ENCODE data around the gene SMAD2.
"Not testable (repeated sequence)": the region's sequence is repeated elsewhere in the genome, so short reads cannot be mapped to it uniquely, and the experiment has no call there.

Gene SMAD2

GRCh38 chr18:47781561-47781960 is 148.9 kb downstream of the SMAD2 start:
- DNase-seq: no peak

DNA sequence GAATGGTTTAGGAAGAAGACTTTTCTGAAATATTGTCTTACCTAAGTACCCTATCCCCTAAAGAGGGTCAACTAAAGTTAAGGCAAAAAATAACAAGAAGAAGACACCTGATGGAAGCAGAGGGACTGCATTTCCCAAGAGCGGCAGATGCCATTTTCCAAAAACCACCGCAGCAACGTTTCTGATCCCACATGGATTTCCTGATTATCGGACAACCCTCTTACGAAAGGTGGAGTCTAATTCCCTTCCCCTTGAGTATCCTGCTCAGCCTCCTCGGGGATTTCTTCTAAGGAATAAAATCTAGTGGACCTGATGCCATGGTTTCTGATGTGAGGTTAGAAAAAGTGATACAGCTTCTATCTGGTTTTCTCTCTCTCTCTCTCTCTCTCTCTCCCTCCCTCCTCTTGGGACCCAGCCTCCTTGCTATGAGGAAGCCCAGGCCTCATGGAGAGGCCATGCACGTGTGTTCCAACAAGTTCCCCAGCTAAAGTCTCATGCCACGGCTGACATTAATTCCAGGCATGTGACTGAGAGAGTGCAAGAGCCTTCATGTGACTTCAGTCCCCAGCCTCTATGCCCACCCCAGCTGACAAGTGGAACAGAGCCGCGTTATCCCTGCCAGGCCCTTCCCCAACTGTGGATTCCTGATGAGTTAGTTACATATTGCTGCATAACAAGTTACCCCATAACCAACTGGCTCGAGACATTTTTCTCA is 150.3 kb downstream of the SMAD2 start:
- no peak for DNase-seq

GRCh38 chr18:47779381-47779780 is 151.1 kb downstream of the SMAD2 start:
- DNase-seq: no peak

GRCh38 chr18:47777626-47778025 is 152.8 kb downstream of the SMAD2 start:
- DNase-seq: no peak

DNA sequence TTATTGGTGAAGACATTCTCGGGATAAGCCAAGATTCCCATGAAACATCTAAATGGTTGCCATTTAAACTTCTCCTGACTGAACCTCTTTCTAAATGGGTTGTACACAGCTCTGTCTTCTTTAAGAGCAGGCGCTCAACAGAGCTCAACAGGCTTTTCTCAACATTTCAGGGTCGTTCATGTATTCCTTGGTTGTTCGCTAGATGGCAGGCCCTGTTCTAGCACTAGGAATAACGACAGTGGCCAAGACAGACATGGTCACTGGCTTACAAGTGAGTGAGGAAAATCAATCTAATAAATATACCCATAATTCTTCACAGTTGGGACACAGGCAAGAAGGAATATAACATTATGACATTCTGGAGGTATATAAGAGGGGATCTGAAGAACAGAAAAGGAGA is 154.5 kb downstream of the SMAD2 start:
- no peak for DNase-seq

DNA sequence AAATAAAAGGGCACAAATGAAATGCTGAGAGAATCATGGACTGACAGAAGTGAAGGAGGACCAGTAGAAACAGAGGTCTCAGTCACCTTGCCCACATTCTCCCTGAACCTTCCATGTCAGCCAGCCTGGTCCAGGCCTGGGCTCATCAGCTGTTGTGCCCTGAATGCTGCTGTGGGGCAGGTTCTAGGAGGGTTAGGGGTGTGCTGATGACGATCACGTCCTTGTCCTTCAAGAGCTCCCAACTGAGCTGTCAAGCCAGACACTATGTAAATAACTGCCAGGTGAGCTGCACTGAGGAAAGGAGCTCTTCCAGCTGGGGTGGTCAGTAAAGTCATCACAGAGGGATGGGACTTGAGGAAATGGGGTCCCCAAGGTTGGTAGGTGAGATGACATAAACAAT is 156.5 kb downstream of the SMAD2 start:
- DNase-seq: no peak

DNA sequence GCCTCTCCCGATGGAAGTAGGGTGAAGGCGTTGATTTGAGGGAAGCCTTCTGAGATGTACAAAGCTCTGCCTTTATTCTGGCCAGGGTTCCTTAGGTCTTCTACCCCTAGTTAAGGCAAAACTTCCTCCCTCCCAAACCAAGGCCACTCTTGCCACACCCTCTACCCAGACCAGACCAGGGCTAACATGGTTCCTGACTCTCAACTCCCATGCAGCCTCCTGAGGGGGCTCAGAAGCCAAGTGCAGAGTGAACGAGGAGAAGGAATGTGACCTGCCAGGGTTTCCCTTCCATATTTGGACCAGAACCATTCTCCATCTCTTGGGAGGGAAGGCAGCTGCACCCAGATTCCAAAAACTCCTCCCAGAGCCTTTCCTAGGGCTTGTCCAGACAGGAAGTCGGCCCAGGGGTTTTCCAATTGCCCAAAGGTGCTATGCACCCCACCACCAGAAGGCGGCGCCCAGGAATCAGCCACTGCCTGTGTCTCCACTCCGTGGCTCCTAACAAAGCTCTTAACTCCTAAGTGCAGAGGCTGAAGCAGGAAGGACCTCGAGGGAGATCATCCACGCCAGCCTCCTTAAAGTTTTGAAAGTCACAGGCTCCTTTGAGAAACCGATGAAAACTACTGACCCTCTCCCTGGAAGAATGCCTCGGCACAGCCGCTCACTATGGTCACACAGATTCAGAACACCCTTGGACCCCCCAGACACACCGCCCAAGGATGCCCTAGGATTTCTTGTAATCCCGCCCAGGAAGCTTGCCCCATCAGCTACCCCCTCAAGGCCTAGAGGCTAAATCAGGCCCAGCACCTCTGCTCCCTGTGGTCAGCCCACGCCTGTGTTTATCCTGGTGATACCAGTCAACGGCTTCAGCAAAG is 157.8 kb downstream of the SMAD2 start:
- peak; percentile 81 for DNase-seq

- no peak for DNase-seq
Measured at GRCh38 chr18:47771922-47772321, 158.5 kb downstream of the SMAD2 start.

GRCh38 chr18:47767699-47768098 is 162.8 kb downstream of the SMAD2 start:
- no peak for DNase-seq

GRCh38 chr18:47767198-47767597 is 163.3 kb downstream of the SMAD2 start:
- DNase-seq: not testable (repeated sequence)
